Measurements from ENCODE around the gene PRKAR1B.
"Not testable (repeated sequence)": the region's sequence is repeated elsewhere in the genome, so short reads cannot be mapped to it uniquely, and the experiment has no call there.

PRKAR1B gene

GRCh38 chr7:756928-757560, 30.0 kb upstream of the PRKAR1B start:
- DNase-seq, result no peak

- DNase-seq, result no peak
These were observed 29.3 kb upstream of the PRKAR1B start for GRCh38 chr7:756231-756927.

GRCh38 chr7:755413-755805, 28.3 kb upstream of the PRKAR1B start:
- no peak for DNase-seq

- no peak for DNase-seq
These were observed 27.7 kb upstream of the PRKAR1B start for GRCh38 chr7:754531-755412.

GRCh38 chr7:753190-753589, 26.1 kb upstream of the PRKAR1B start:
- DNase-seq, result no peak

GRCh38 chr7:752256-752655, 25.2 kb upstream of the PRKAR1B start:
- not testable (repeated sequence) for DNase-seq

GRCh38 chr7:751826-752225, 24.7 kb upstream of the PRKAR1B start:
- no peak for DNase-seq

GRCh38 chr7:750111-750905, 23.2 kb upstream of the PRKAR1B start:
- DNase-seq, result no peak

GRCh38 chr7:749140-749551, 22.1 kb upstream of the PRKAR1B start:
- no peak for DNase-seq

GRCh38 chr7:748446-748845, 21.4 kb upstream of the PRKAR1B start:
- no peak for DNase-seq

GRCh38 chr7:747186-747585, 20.1 kb upstream of the PRKAR1B start:
- no peak for DNase-seq

GRCh38 chr7:746155-747061, 19.3 kb upstream of the PRKAR1B start:
- no peak for DNase-seq

- DNase-seq, result no peak
These were observed 18.5 kb upstream of the PRKAR1B start for GRCh38 chr7:745431-746154.

- DNase-seq, result no peak
These were observed 17.9 kb upstream of the PRKAR1B start for GRCh38 chr7:744854-745430.

GRCh38 chr7:744128-744520, 17.0 kb upstream of the PRKAR1B start:
- not testable (repeated sequence) for DNase-seq

- DNase-seq, result not testable (repeated sequence)
These were observed 16.5 kb upstream of the PRKAR1B start for GRCh38 chr7:743341-744127.

GRCh38 chr7:742791-743190, 15.7 kb upstream of the PRKAR1B start:
- DNase-seq, result no peak

- DNase-seq, result no peak
These were observed 14.8 kb upstream of the PRKAR1B start for GRCh38 chr7:741850-742249.

GRCh38 chr7:741191-741671, 14.2 kb upstream of the PRKAR1B start:
- no peak for DNase-seq
